Stomach smooth muscle (tissue), 2 donors: Measurements from ENCODE around the gene RELL1.

Experiments
- H3K27ac ChIP-seq: one replicate; pipeline ENCODE4 v1.7.0; 2013; ENCODE audit warnings: mild to moderate bottlenecking, low read length, inconsistent platforms
- H3K27me3 ChIP-seq, 2 donors: one replicate each; pipeline ENCODE4 v1.7.0; 2013; ENCODE audit warnings: low read length in 2 of 2; ENCODE audit not compliant: insufficient read depth in 2 of 2, control insufficient read depth in 1 of 2
- H3K36me3 ChIP-seq, 2 donors: one replicate each; pipeline ENCODE4 v1.7.0; 2013; ENCODE audit warnings: low read length in 2 of 2; ENCODE audit not compliant: control insufficient read depth in 2 of 2, insufficient read depth in 2 of 2
- H3K4me1 ChIP-seq: one replicate; pipeline ENCODE4 v1.7.0; 2013; ENCODE audit warnings: low read length; ENCODE audit not compliant: control insufficient read depth, insufficient read depth
- H3K4me3 ChIP-seq, 2 donors: one replicate each; pipeline ENCODE4 v1.7.0; 2013; ENCODE audit warnings: low read length in 2 of 2
- H3K9ac ChIP-seq, 2 donors: one replicate each; pipeline ENCODE4 v1.7.0; 2013; ENCODE audit warnings: low read length in 2 of 2, mild to moderate bottlenecking in 1 of 2
- H3K9me3 ChIP-seq, 2 donors: one replicate each; pipeline ENCODE4 v1.7.0; 2013; ENCODE audit warnings: low read length in 2 of 2; ENCODE audit not compliant: control insufficient read depth in 2 of 2
- donor health status: healthy.
- donor health status: Pancreatic carcinoma.

The RELL1 gene

DNA sequence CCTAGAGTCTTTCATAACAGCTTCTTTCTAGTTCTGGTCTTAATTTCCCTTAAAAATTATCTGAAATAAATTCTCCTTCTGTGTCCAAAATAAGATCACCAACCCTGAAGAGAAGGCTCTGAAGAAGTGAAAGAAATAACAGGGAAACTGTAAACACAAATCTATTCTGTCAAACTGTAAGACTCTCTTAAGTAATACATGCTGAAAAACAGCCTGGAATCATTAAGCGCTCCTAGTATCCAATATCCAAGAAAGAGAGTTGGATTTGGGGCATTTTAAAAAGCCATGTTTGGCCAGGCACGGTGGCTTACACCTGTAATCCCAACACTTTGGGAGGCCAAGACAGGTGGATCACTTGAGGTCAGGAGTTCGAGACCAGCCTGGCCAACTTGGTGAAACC is 53.3 kb downstream of the RELL1 start:
- peaks cover 27 to 40% of the 10 kb centered on the region in 2 donors for H3K36me3 ChIP-seq
- H3K27me3 ChIP-seq, result no peaks in the 10 kb centered on the region
- H3K4me1 ChIP-seq, result peaks cover 11% of the 10 kb centered on the region
- H3K9me3 ChIP-seq, result no peaks in the 10 kb centered on the region
- H3K9ac ChIP-seq, result no peak overlapping the region
- no peak overlapping the region for H3K4me3 ChIP-seq
- H3K27ac ChIP-seq, result no peak overlapping the region

DNA sequence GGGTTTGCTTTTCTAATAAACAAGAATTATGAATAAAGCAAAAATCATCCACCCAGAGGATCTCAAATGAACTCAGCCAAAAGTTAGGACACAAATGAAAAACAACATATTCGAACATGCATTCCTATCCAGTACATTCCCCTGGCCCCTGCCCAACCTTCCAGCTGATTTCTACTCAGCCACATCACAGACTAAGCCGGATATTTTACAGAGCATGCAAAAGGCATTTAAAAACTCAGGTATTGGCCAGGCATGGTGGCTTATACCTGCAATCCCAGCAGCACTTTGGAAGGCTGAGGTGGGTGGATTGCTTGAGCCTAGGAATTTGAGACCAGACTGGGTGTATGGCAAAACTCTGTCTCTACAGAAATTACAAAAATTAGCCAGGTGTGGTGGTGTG is 54.6 kb downstream of the RELL1 start:
- peaks cover 11% of the 10 kb centered on the region for H3K4me1 ChIP-seq
- no peaks in the 10 kb centered on the region for H3K9me3 ChIP-seq
- no peaks in the 10 kb centered on the region for H3K27me3 ChIP-seq
- H3K36me3 ChIP-seq, result peaks cover 25 to 32% of the 10 kb centered on the region in 2 donors
- no peak overlapping the region for H3K9ac ChIP-seq
- H3K4me3 ChIP-seq, result no peak overlapping the region
- no peak overlapping the region for H3K27ac ChIP-seq

GRCh38 chr4:37629713-37630112 is 56.5 kb downstream of the RELL1 start:
- peaks cover 21 to 26% of the 10 kb centered on the region in 2 donors for H3K36me3 ChIP-seq

GRCh38 chr4:37628977-37629609 is 57.1 kb downstream of the RELL1 start:
- H3K9me3 ChIP-seq, result no peaks in the 10 kb centered on the region
- H3K4me3 ChIP-seq, result no peak overlapping the region
- peaks cover 16 to 20% of the 10 kb centered on the region in 2 donors for H3K36me3 ChIP-seq
- H3K27me3 ChIP-seq, result no peaks in the 10 kb centered on the region
- H3K4me1 ChIP-seq, result peaks cover 11% of the 10 kb centered on the region
- no peak overlapping the region for H3K27ac ChIP-seq
- H3K9ac ChIP-seq, result no peak overlapping the region

More at GRCh38 chr4:37629713-37630112, 56.5 kb downstream of the RELL1 start:
- Histone ChIP-seq H3K9me3 (no peaks in the 10 kb centered on the region), H3K4me3 (no peak overlapping the region), H3K9ac (no peak overlapping the region), H3K27me3 (no peaks in the 10 kb centered on the region), H3K27ac (no peak overlapping the region), H3K4me1 (peaks cover 11% of the 10 kb centered on the region)

DNA sequence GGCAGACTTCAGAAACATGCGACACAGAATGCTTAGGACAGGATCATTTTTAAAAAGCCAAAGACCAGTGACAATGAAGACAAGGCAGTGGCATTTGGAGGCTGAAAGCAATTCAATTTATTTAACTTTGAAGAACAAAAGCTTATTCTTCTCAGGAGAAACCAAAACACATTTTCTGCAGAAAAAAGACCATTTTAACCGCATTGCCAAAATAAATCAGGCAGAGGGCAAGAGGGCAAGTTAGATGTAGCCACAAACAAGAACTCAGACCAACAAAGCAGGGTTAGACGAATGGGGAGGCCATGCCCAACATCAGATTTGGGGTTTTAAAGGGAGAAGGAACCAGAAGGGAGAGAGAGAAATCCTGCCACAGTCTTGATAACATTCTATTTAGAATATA is 58.9 kb downstream of the RELL1 start:
- Histone ChIP-seq H3K27me3 (no peaks in the 10 kb centered on the region), H3K4me3 (no peak overlapping the region), H3K27ac (no peak overlapping the region), H3K4me1 (peaks cover 11% of the 10 kb centered on the region), H3K36me3 (peaks cover 11 to 15% of the 10 kb centered on the region in 2 donors), H3K9ac (no peak overlapping the region), H3K9me3 (no peaks in the 10 kb centered on the region)

DNA sequence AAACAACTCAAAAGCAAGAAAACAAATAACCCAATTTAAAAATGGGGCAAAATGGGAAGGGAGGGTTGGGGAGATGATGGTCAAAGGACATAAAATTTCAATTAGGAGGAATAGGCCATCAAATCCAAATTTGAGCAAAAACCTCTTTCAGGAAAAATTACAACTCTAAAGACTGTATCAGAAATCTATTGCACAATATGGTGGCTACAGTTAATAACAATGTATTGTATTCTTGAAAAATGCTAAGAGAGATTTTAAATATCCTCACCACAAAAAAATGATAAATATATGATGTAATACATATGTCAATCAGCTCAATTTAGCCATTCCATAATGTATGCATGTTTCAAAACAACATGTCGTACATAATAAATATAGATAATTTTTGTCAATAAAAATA is 60.7 kb downstream of the RELL1 start:
- H3K27me3 ChIP-seq, result no peaks in the 10 kb centered on the region
- peaks cover 4% of the 10 kb centered on the region for H3K4me1 ChIP-seq
- H3K27ac ChIP-seq, result no peak overlapping the region
- H3K9ac ChIP-seq, result no peak overlapping the region
- H3K36me3 ChIP-seq, result peaks cover 7 to 9% of the 10 kb centered on the region in 2 donors
- H3K4me3 ChIP-seq, result no peak overlapping the region
- no peaks in the 10 kb centered on the region for H3K9me3 ChIP-seq

- Histone ChIP-seq H3K27ac (no peak overlapping the region), H3K27me3 (no peaks in the 10 kb centered on the region)
Measured at GRCh38 chr4:37623940-37624339, 62.2 kb downstream of the RELL1 start.

DNA sequence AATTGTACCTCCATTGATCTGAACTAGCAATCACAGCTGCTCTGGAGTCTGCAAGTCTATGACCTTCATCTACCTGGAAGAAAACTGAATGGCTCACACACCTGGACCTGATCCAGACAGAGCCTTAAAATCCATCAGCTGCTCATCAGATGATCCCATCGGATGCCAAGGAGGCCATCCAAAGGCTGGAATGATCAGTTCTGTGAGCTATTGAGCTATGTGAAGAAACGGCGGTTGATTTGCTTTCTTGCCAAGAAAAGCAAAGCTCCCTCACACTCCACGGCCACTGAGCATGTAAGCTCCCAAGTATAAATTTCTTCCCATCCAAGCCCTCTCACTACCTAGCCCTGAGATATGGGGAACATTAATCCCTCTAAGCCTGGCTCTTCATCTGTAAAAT is 63.1 kb downstream of the RELL1 start:
- Histone ChIP-seq H3K9me3 (no peaks in the 10 kb centered on the region), H3K27ac (no peak overlapping the region), H3K36me3 (peaks cover 3 to 6% of the 10 kb centered on the region in 2 donors), H3K9ac (no peak overlapping the region), H3K4me3 (no peak overlapping the region), H3K27me3 (no peaks in the 10 kb centered on the region), H3K4me1 (no peaks in the 10 kb centered on the region)

More at GRCh38 chr4:37623940-37624339, 62.2 kb downstream of the RELL1 start:
- no peak overlapping the region for H3K9ac ChIP-seq
- H3K9me3 ChIP-seq, result no peaks in the 10 kb centered on the region
- no peak overlapping the region for H3K4me3 ChIP-seq
- peaks cover 4% of the 10 kb centered on the region for H3K4me1 ChIP-seq
- peaks cover 5% of the 10 kb centered on the region in 2 donors for H3K36me3 ChIP-seq

GRCh38 chr4:37620176-37620575 is 66.0 kb downstream of the RELL1 start:
- Histone ChIP-seq H3K4me1 (no peaks in the 10 kb centered on the region), H3K27ac (no peak overlapping the region), H3K4me3 (no peak overlapping the region), H3K9me3 (no peaks in the 10 kb centered on the region), H3K36me3 (peaks cover 3 to 4% of the 10 kb centered on the region in 2 donors), H3K27me3 (no peaks in the 10 kb centered on the region), H3K9ac (no peak overlapping the region)

GRCh38 chr4:37615720-37616063 is 70.5 kb downstream of the RELL1 start:
- H3K36me3 ChIP-seq, result peaks cover 3 to 7% of the 10 kb centered on the region in 2 donors
- H3K27me3 ChIP-seq, result no peaks in the 10 kb centered on the region
- H3K9me3 ChIP-seq, result no peaks in the 10 kb centered on the region
- H3K4me1 ChIP-seq, result no peaks in the 10 kb centered on the region
- no peak overlapping the region for H3K4me3 ChIP-seq
- H3K27ac ChIP-seq, result no peak overlapping the region
- H3K9ac ChIP-seq, result no peak overlapping the region

GRCh38 chr4:37615059-37615719 is 71.0 kb downstream of the RELL1 start:
- no peak overlapping the region for H3K4me3 ChIP-seq
- no peak overlapping the region for H3K9ac ChIP-seq
- no peak overlapping the region for H3K27ac ChIP-seq
- no peaks in the 10 kb centered on the region for H3K9me3 ChIP-seq
- H3K36me3 ChIP-seq, result peaks cover 3 to 7% of the 10 kb centered on the region in 2 donors
- no peaks in the 10 kb centered on the region for H3K27me3 ChIP-seq
- no peaks in the 10 kb centered on the region for H3K4me1 ChIP-seq
